ENCODE measurements around the gene SMIM38.

SMIM38 gene

GRCh38 chr11:69158301-69159149, 2.8 kb downstream of the SMIM38 start:
- DNase-seq (no peak), ATAC-seq (no peak)
- peaks cover 22% of the 10 kb centered on the region for H3K4me1 Mint-ChIP-seq
- no peak overlapping the region for H3K4me3 Mint-ChIP-seq
- no peak overlapping the region for H3K27ac Mint-ChIP-seq
- peaks cover 9% of the 10 kb centered on the region in 2 donors for H3K9me3 Mint-ChIP-seq
- H3K27me3 Mint-ChIP-seq, result peaks cover 10% of the 10 kb centered on the region

DNA sequence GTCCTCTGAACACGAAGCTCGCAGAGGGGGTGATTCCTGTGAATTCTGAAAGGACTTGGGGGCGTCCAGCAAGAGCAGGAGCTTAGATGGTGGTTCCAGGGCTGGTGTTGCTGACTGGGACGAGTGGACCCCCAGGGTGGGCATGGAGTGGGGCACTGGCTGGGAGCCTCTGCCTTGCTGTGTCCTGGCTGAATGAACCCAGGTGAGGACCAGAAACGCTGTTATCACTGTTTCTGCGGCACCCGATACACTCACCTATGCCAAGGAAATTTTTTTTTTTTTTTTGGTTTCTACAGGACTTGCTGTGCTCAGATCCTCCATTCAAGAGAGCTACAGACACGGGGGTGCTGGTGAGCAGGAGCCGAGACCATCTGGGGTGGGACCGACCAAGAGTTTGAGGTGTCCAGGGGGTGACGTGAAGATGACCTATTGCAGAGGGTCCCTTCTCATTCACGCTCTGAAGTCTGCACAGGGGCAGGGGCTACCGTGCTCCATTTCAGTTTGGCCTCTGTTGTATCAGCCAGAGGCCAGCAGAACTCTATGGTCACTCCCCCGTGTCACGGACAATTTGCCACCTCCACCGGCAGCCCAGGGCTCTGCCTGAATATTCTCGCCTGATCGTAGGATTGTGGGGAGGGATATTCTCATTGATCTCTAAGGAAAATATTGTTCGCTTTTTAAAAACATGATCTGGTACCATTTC, 3.6 kb downstream of the SMIM38 start:
- Mint-ChIP-seq H3K4me3 (no peak overlapping the region), H3K9me3 (peaks cover 9 to 17% of the 10 kb centered on the region in 2 donors), H3K27me3 (peaks cover 10% of the 10 kb centered on the region), H3K4me1 (peaks cover 19% of the 10 kb centered on the region), H3K27ac (no peak overlapping the region)
- ATAC-seq (no peak), DNase-seq (no peak)

DNA sequence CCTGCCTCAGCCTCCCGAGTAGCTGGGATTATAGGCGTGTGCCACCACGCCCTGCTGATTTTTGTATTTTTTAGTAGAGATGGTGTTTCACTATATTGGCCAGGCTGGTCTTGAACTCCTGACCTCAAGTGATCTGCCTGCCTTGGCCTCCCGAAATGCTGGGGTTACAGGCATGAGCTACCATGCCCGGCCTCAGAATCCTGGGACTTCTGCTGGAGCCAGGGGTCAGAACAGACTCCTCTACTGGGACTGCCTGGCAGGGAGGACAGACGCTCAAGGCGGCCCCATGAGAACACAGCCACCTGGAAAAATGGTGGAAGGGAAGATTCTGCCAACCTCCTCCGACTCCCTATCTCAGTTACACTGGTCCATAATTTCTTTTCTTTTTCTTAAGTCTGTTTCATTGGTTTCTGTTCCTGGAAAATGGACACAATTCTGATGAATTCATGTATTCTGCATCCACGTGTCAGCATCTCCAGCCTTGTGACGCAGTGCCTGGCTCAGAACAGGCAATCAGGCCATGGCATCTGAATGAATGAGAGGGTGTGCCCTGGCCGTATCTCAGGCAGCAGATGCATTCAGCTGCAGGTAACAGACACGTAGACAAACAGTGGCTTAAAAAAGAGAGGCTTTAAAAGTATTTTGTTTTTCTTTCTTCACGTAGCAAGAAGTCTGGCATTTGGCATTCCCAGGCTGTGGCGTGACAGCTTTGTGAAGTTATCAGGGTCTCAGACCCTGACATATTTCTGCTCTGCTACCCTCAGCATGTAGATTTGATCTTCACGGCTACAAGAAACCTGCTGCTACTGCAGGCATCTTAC, 4.8 kb downstream of the SMIM38 start:
- H3K9me3 Mint-ChIP-seq, result peaks cover 9 to 18% of the 10 kb centered on the region in 2 donors
- peaks cover 21% of the 10 kb centered on the region for H3K4me1 Mint-ChIP-seq
- no peak overlapping the region for H3K4me3 Mint-ChIP-seq
- no peak overlapping the region for H3K27ac Mint-ChIP-seq
- ATAC-seq (no peak), DNase-seq (no peak)
- H3K27me3 Mint-ChIP-seq, result peaks cover 10% of the 10 kb centered on the region

GRCh38 chr11:69161117-69161407, 5.3 kb downstream of the SMIM38 start:
- DNase-seq (no peak), ATAC-seq (no peak)
- Mint-ChIP-seq H3K9me3 (peaks cover 9 to 18% of the 10 kb centered on the region in 2 donors), H3K27me3 (peaks cover 5% of the 10 kb centered on the region), H3K27ac (no peak overlapping the region), H3K4me3 (no peak overlapping the region), H3K4me1 (peaks cover 21% of the 10 kb centered on the region)

DNA sequence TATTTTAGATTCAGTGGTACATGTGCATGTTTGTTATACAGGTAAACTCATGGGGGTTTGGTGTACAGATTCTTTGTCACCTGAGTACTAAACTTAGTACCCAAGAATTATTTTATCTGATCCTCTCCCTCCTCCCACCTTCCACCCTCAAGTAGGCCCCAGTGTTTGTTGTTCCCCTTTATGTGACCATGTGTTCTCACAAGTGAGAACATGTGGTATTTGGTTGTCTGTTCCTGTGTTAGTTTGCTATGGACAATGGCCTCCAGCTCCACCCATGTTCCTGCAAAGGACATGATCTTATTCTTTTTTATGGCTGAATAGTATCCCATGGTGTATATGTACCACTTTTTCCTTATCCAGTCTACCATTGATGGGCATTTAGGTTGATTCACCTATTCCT, 6.8 kb downstream of the SMIM38 start:
- Mint-ChIP-seq H3K9me3 (peaks cover 9 to 18% of the 10 kb centered on the region in 2 donors), H3K27ac (no peak overlapping the region), H3K27me3 (peaks cover 4% of the 10 kb centered on the region), H3K4me1 (peaks cover 24% of the 10 kb centered on the region), H3K4me3 (no peak overlapping the region)
- DNase-seq (no peak), ATAC-seq (no peak)

DNA sequence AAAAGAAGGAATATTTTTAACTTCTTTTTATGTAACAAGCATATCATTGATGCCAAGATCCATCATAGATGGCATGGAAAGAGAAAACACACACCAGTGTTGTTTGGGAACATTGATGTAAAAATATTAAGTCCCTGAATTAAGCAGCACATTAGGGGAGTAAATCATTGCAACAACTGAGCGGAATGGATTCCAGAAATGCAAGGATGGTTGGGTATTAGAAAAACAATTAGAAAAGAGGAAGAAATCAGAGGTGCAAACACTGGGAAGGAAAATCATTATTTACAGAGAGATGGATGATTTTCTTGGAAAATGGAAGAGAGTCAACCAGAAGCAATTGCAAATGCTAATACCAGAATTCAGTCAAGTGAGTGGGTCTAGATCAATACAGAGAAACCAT, 8.1 kb downstream of the SMIM38 start:
- DNase-seq (no peak), ATAC-seq (no peak)
- H3K27me3 Mint-ChIP-seq, result peaks cover 11% of the 10 kb centered on the region
- H3K27ac Mint-ChIP-seq, result no peak overlapping the region
- no peak overlapping the region for H3K4me3 Mint-ChIP-seq
- peaks cover 9 to 18% of the 10 kb centered on the region in 2 donors for H3K9me3 Mint-ChIP-seq
- H3K4me1 Mint-ChIP-seq, result peaks cover 30% of the 10 kb centered on the region

- Mint-ChIP-seq H3K4me1 (peaks cover 30% of the 10 kb centered on the region), H3K9me3 (peaks cover 9 to 26% of the 10 kb centered on the region in 2 donors), H3K4me3 (no peak overlapping the region), H3K27me3 (peaks cover 11% of the 10 kb centered on the region), H3K27ac (no peak overlapping the region)
- DNase-seq (no peak), ATAC-seq (no peak)
These were observed 9.1 kb downstream of the SMIM38 start for GRCh38 chr11:69164824-69165223.

DNA sequence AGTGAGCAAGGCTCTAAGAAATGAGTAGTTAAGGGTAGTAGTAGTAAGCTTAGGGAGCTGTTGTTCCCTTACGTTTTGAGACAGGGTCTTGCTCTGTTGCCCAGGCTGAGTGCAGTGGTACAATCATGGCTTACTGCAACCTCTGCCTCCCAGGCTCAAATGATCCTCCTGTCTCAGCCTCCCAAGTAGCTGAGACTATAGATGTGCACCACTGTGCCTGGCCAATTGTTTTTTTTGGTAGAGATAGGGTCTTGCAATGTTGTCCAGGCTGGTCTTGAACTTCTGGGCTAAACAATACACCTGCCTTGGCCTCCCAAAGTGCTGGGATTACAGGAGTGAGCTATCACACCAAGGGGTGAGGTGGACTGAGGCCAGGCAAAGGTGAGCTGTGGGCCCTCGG, 10.0 kb downstream of the SMIM38 start:
- Mint-ChIP-seq H3K27ac (no peak overlapping the region), H3K4me1 (peaks cover 30% of the 10 kb centered on the region), H3K9me3 (peaks cover 9 to 26% of the 10 kb centered on the region in 2 donors), H3K27me3 (peaks cover 11% of the 10 kb centered on the region), H3K4me3 (no peak overlapping the region)
- ATAC-seq, result no peak
- no peak for DNase-seq

DNA sequence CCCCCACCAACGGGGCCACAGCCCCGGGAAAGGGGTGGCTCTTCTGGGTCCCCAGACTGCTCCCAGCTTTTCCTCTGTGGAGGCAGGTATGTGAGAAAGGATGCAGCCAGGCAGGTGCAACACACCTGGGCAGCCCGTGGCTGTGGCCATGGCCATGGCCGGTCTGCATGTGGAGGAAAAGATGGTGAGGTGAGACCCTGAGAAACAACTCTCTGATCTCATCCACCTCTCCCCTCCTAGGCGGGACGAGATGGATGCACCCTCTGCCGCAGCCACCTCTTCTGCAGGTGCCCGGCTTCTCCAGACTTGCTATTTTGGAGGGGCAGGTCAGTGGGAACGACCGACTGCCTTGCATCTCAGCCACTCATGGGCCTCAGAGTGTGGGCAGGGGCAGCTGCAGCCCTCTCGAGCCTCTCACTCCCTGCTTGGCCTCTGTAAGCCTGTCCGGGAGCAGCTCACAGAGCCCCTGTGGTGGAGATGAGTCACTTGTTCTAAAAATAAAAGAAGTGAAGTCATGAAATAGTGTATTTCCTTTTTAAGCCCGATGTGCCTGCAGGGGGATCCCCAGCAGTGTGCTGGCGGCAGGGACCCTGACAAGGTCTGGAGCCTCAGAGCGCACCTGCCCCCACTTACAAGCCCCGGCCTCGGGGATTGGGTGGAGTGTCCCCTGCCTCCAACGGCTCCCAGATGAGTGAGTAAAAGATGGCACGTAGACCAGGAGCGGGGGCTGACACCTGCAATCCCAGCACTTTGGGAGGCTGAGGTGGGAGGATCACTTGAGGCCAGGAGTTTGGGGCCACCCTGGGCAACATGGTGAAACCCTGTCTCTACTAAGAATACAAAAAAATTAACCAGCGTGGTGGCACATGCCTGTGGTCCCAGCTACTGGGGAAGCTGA, 10.7 kb downstream of the SMIM38 start:
- Mint-ChIP-seq H3K4me1 (peaks cover 30% of the 10 kb centered on the region), H3K27ac (peak overlapping the region; percentile 68 to 75), H3K4me3 (peak overlapping the region; percentile 59 to 80), H3K9me3 (peaks cover 9 to 28% of the 10 kb centered on the region in 2 donors), H3K27me3 (peaks cover 11% of the 10 kb centered on the region)
- ATAC-seq (peak; percentile 98), DNase-seq (peak; percentile 55 to 64)

DNA sequence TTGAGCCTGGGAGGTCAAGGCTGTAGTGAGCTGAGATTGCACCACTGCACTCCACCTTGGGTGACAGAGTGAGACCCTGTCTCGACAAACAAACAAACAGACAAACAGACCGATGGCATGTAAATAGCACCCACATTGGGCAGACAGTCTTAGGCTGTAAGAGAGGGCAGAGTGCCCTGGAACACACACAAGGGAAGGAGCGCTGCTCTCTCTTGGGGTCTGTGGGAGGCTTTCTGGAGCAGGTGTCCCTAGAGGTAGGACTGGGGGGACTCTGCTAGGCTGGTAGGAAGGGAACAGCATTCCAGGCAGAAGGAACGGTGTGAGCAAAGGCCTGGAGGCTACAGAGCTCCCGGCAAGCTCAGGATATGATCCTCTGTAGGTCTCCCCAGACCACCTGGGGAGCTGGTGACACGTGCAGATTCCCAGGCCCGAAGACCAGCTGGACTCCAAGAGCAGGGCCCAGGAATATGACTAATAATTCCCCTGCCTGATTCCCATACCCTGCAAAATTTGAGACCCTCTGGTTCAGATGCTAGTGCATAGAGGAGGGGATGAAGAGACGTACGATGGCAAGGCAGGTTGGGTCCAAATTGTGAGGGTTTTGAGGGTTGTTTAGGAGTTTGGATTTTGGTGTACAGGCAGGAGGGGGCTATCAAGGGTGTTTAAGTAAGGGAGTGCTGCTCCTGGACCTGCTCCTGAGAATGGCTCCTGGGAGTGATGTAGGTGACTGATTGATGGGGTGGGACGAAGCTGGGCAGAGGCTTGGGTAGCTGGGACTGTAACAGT, 11.6 kb downstream of the SMIM38 start:
- Mint-ChIP-seq H3K9me3 (peaks cover 9 to 36% of the 10 kb centered on the region in 2 donors), H3K27ac (peak overlapping the region; percentile 1 to 68), H3K27me3 (peaks cover 11% of the 10 kb centered on the region), H3K4me3 (peak overlapping the region; percentile 59 to 80), H3K4me1 (peaks cover 30% of the 10 kb centered on the region)
- peak; percentile 19 for ATAC-seq
- no peak for DNase-seq

GRCh38 chr11:69167916-69168691, 12.4 kb downstream of the SMIM38 start:
- H3K9me3 Mint-ChIP-seq, result peaks cover 2 to 29% of the 10 kb centered on the region in 2 donors
- H3K27me3 Mint-ChIP-seq, result peaks cover 11% of the 10 kb centered on the region
- ATAC-seq, result no peak
- peaks cover 30% of the 10 kb centered on the region for H3K4me1 Mint-ChIP-seq
- no peak for DNase-seq
- H3K4me3 Mint-ChIP-seq, result no peak overlapping the region
- peak overlapping the region; percentile 23 to 55 for H3K27ac Mint-ChIP-seq

- H3K27me3 Mint-ChIP-seq, result peaks cover 11% of the 10 kb centered on the region
- H3K4me3 Mint-ChIP-seq, result no peak overlapping the region
- H3K27ac Mint-ChIP-seq, result peak overlapping the region in 1 of 2 donors; percentile 79
- no peak for ATAC-seq
- H3K9me3 Mint-ChIP-seq, result peaks cover 0 to 20% of the 10 kb centered on the region in 2 donors
- no peak for DNase-seq
- peaks cover 30% of the 10 kb centered on the region for H3K4me1 Mint-ChIP-seq
These were observed 13.7 kb downstream of the SMIM38 start for GRCh38 chr11:69169479-69169878.

GRCh38 chr11:69170704-69171103, 15.0 kb downstream of the SMIM38 start:
- Mint-ChIP-seq H3K4me3 (no peak overlapping the region), H3K9me3 (peaks cover 0 to 27% of the 10 kb centered on the region in 2 donors), H3K27me3 (peaks cover 11% of the 10 kb centered on the region), H3K27ac (no peak overlapping the region), H3K4me1 (peaks cover 24% of the 10 kb centered on the region)
- ATAC-seq (no peak), DNase-seq (no peak)
